Left renal pelvis (tissue), 4 donors: ENCODE data around the gene PXDC1. TPM values are rescaled to one million over a fixed set of nuclear protein-coding genes. Genes with fewer than 3 reads are reported as not detected.
A peak's percentile ranks its signal among the peaks of the same experiment; 100 is the strongest.
"Not testable (repeated sequence)": the region's sequence is repeated elsewhere in the genome, so short reads cannot be mapped to it uniquely, and the experiment has no call there.

Experiments
- DNase-seq, 4 donors: peaks; one replicate each; pipeline ENCODE4 v3.0.0-alpha.2; 2013; ENCODE audit warnings: low read depth in 4 of 4, low spot score in 3 of 4
- polyA plus RNA-seq, 4 donors: library from polyadenylated mRNA; unstranded; fragments of 120-200 nt; gene quantifications; one replicate each; pipeline ENCODE4 v1.2.1, GENCODE V29; 2013; ENCODE audit not compliant: insufficient read length in 4 of 4

Gene PXDC1
- polyA plus RNA-seq, 4 donors, result 17.7 to 29.0 (median 21.0) TPM

GRCh38 chr6:3737149-3737830 lies 14.2 kb downstream of the PXDC1 start:
- DNase-seq, result no peak

DNA sequence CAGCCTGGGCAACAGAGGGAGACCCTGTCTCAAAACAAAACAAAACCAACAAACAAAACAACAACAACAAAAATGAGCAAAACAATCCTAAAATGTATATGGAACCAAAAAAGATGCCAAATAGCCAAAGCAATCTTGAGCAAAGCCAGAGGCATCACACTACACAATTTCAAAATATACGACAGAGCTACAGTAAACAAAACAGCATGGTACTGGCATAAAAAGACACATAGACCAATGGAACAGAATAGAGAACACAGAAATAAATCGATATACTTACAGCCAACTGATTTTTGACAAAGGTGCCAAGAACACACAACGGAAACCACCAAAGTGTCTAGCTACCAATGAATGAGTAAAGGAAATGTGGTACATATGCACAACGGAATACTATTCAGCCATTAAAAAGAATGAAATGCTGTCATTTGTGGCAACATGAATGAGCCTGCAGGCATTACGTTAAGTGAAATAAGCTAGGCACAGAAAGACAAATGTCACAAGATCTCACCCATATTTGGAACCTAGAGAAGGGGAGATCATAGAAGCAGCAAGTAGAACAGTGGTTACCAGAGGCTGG lies 16.4 kb downstream of the PXDC1 start:
- no peak for DNase-seq

DNA sequence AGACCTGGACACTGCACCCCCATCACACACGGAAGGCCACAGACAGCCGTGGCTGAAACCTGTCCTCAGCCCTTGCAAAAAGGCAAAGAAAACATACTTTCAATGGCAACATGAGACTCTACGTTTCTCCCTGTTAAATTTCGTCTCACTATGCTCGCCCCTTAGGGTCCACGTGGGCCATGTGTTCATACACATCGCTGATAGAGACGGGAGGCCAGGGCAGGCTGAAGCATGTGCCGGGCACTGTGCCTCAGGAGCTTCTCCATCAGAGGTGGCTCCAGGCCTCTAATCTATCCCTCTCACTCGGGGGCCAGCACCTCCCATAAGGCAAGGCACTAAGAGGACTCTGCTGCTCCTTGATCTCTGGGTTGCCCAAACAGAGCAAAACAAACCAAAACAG lies 17.5 kb downstream of the PXDC1 start:
- no peak for DNase-seq

DNA sequence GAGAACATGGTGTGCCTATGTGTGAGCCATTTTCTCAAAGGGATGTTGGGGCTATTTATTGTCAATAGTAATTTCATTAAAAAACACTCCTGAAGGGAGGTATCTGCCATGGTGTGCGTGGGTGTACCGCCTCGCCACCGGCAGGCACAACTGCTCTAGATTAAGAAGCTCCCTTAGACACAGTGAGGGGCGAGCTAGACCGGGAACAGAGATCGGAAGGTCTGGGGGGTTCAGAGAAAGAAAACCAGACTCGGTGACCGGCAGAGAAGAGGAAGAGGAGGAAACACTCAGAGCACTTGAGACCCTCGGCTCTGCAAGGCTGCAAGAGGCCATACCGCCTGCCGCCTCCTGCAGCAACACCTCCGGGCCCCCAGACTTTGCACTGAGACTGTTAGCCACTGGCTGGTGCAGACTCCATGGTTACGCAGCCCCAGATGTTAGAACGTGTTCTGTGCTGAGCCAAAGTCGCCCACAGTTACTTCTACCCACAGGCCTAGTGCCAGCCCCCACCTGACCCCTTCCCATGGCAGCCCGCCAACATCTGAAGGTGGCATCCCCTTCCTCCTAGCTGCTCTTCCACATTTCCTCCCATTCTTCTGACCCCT lies 18.1 kb downstream of the PXDC1 start:
- DNase-seq, result no peak

DNA sequence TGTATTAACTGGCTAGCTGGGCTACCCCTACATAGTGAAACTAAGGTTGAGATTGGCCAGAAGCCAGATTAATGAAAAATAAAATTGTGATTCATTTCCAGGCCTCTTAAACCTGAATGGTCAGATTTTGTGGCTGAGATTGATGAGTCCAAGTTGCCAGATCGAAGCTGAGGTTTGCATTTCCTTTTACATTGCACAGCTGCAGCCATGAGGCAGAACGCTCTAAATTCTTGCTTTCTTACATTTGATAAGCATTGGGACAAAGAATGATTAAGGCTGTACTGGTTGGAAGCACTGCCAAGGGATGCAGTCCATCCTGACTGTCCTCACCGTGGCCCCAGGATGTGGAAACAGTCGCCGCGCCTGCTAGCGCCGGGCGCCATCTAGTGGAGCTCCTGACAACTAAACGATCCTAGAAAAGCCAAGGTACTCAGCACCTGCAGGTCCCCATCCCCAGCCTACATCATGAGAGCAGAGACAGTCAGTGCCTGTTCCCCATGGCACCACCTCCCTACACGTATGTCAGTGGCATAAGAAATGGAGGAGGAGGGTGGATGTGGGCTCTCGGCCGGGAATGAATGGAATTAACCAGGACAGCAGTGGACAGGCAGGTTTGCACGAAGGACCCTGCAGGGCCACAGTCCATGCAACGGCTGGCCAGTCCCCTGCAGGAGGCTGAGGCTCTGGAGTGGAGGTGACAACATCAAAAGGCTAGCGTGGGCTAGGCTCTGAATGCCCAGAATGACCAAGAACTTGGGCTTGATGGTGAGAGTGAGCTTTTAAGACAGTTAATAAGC lies 19.0 kb downstream of the PXDC1 start:
- peak in 1 of 4 donors; percentile 50 for DNase-seq

GRCh38 chr6:3731700-3732099 lies 19.8 kb downstream of the PXDC1 start:
- no peak for DNase-seq

DNA sequence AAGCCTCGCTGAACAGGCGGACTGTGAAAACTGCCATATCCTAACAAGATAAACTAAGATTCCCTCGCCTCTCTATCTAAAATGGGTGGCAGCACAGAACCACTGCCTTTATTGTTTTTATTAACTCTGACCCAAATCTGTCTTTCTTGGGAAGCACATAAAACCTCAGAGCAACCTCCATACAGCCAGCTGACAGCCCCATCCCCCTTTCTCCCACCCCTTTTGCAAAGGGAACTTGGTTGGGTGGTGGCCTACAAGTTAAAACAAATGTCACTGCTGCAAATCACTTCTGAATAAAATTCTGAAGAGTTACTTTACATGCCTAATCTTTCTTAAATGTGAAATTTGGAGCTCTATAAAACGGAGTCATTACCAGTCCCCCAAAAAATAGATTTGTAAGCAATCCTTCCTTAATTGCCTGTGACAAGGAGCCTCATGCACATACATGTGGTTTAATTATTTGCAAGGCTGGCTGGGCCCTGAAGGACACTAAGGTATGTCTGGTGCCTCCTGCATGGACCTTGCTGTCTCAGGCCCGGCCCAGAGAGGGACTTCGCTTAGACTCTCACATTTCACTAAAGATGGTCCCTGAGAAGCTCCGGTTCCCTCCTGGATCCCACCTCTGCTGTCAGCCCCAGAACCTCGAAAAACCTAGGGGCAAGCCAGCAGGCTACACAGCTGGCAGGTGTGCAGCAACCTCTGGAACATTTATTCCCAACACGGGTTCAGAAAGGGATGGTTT lies 21.7 kb downstream of the PXDC1 start:
- no peak for DNase-seq

GRCh38 chr6:3727593-3728108 lies 23.9 kb downstream of the PXDC1 start:
- DNase-seq, result no peak

DNA sequence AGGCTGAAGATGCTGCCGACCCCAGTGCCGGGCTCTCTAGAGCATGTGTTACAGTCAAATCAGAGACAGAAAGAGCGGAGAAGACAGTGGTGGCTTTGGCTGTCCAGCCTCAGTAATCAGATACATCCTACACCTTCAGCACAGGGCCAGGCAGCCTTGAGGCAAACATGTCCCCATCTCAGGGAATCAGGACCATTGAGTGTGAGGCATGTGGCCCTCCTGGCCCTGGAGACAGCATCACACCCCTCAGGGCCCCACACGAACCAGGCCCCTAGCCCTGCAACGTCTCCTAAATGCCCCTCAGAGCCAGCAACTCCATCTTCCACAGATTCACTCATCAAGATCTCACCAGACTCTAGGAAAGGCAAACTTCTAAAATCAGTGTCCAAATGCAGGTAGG lies 24.5 kb downstream of the PXDC1 start:
- DNase-seq, result no peak

- no peak for DNase-seq
These were observed 25.1 kb downstream of the PXDC1 start for GRCh38 chr6:3726421-3726820.

GRCh38 chr6:3725145-3726047 lies 26.1 kb downstream of the PXDC1 start:
- no peak for DNase-seq

- no peak for DNase-seq
These were observed 26.9 kb downstream of the PXDC1 start for GRCh38 chr6:3724451-3725144.

GRCh38 chr6:3723966-3724365 lies 27.5 kb downstream of the PXDC1 start:
- DNase-seq, result no peak

GRCh38 chr6:3723251-3723650 lies 28.3 kb downstream of the PXDC1 start:
- no peak for DNase-seq

GRCh38 chr6:3722785-3723184 lies 28.7 kb downstream of the PXDC1 start:
- DNase-seq, result no peak

GRCh38 chr6:3721810-3722621 lies 29.5 kb downstream of the PXDC1 start:
- peak in 2 of 4 donors; percentile 26 to 46 for DNase-seq

DNA sequence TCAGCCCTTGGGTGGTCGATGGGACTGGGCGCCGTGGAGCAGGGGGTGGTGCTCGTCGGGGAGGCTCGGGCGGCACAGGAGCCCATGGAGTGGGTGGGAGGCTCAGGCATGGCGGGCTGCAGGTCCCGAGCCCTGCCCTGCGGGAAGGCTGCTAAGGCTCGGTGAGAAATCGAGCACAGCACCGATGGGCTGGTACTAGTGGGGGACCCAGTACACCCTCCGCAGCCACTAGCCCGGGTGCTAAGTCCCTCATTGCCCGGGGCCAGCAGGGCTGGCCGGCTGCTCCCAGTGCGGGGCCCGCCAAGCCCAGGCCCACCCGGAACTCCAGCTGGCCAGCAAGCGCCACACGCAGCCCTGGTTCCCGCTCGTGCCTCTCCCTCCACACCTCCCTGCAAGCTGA lies 30.7 kb downstream of the PXDC1 start:
- not testable (repeated sequence) for DNase-seq
